ENCODE results near the gene FLRT2.

The FLRT2 gene

GRCh38 chr14:85660243-85660922, 130.4 kb downstream of the FLRT2 start:
- no peak for DNase-seq (ENCODE audit: low read depth in 2 of 2)

GRCh38 chr14:85662096-85662495, 132.2 kb downstream of the FLRT2 start:
- no peak for DNase-seq (ENCODE audit: low read depth in 2 of 2)

GRCh38 chr14:85663256-85663655, 133.3 kb downstream of the FLRT2 start:
- DNase-seq (ENCODE audit: low read depth in 2 of 2) = no peak

DNA sequence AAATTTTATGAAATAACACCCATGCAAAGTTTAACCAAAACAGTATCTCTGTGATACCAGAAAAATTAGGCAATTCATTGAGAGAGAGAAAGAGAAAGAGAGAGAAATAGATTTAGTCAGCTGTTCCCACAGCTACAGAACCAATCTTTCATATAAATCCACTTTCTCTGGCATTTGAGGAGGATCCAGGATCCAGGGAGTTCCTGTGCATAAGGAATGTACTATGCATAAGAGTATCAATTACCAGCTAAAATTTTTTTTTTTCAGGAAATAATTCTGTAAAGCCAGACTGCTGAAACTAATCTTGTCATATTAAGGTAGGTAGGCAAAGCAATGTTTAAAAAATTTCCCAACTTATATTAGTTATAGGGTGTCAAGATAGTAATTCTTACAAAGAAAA, 133.7 kb downstream of the FLRT2 start:
- DNase-seq (ENCODE audit: low read depth in 2 of 2) = no peak

DNA sequence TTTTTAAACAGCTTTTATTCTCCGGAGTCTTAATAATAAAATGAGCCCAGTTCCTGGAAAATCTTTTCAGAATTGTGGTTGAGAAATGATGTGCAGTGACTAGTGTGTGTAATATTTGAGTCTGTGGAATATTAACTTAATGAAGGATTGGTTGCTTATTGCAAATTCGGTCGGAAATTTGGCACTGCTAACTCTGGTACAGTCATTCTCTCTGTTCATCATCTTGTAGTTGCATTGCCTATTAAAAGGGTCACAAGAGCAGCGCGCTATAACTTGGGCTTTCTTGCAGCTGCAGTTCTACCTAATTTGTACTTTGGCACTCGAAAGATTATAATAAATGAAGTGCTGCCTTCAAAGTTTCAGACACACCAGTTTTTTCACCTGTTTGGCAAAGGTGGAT, 146.0 kb downstream of the FLRT2 start:
- DNase-seq (ENCODE audit: low read depth in 2 of 2) = no peak

GRCh38 chr14:85686908-85687307, 157.0 kb downstream of the FLRT2 start:
- DNase-seq (ENCODE audit: low read depth in 2 of 2) = no peak

DNA sequence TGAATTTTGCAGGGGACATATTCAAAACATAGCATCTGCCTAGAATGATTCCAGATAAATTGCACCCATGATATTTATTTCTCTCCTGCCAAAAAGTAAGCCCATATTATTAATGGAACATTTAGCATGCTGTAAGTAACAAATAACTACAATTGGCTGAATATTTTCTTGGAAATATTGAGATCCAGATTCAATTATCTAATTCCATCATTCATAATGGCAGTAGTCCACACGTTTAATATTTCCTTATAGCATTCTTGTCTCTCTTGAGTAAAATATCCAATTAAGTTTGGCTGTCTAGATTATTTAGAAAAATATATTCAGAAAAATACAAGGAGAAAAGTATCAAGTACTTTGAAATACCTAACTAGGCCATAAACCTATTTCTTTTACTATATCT, 157.5 kb downstream of the FLRT2 start:
- DNase-seq (ENCODE audit: low read depth in 2 of 2) = no peak

GRCh38 chr14:85688006-85688405, 158.1 kb downstream of the FLRT2 start:
- no peak for DNase-seq (ENCODE audit: low read depth in 2 of 2)

DNA sequence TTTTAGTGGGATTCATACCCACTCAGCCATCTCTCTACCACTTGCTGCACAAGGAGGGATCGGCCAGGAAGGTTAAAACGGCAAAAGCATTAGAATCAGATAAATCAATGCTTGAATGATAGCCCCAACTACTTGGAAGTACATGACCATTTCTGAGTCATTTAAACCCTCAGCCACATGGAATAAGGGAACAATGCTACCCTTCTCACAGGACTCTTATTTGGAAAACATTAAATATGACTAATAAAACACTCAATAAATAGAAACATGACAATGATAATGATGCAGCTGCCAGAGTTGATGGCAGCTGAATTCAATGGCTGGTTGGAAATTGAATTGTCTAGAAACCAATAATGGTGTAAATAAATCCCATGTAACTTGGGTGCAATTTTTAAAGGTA, 165.4 kb downstream of the FLRT2 start:
- no peak for DNase-seq (ENCODE audit: low read depth in 2 of 2)

- DNase-seq (ENCODE audit: low read depth in 2 of 2) = no peak
Observed at GRCh38 chr14:85701116-85701515, 171.2 kb downstream of the FLRT2 start.

DNA sequence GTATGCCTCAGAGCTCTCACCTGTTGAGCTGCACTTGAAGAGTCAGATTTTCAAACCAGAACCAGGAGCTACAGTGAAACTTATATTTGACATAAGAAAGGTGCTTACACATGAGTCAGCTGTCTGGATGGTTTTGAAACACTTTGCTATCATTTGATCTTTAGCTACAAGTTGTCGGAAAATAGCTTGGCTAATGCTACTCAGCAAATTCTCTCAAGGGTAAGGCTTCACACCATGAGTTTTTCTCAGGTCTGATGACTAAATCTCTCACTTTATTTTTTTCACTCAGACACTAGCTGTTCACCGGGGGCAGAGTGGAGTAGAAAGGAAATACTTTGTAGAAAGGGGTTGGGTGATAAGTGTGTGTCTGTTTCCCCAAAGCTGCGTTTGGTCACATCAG, 171.8 kb downstream of the FLRT2 start:
- DNase-seq (ENCODE audit: low read depth in 2 of 2) = no peak

DNA sequence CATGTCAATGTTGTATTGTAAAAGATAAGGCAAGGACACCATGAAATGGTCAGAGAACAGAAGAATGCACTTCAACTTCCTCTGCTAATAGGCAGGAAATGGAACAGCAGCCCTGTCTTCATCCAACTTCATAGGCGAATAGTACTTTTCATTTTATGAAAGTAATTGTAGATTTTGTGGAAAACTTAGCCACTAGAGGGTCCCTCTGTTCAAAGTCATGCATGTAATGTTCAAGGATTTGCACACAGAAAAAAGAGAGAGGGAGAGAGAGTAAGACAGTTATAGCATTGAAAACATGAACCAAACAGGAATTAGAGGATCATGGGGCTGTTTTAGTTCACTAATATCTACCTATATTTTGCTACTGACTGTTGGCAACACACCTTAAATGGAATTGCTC, 172.2 kb downstream of the FLRT2 start:
- no peak for DNase-seq (ENCODE audit: low read depth in 2 of 2)

DNA sequence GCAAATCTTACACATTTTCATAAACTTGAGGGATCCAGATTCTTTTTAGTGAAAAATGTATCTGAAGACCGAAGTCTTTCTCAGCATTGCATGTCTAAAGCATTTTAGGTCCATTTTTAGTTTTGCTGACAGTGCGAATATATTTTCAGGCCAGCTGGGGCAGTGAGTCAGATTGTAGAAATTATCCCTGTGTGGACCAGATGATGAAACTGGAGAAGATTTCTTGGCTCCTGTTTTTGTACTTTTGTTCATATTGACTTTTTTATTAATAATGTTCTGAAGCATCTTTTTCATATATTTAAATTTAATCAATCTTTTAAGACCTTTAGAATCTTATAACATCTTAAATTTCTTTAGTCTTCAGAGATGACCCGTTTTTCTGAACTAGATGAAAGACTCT, 173.1 kb downstream of the FLRT2 start:
- DNase-seq (ENCODE audit: low read depth in 2 of 2) = no peak
